IMR-90 (cell line): ENCODE measurements around the gene THOC2. TPM values are rescaled to one million over a fixed set of nuclear protein-coding genes. Genes with fewer than 3 reads are reported as not detected.

ENCODE experiments used
- ATAC-seq: fragments of 200-7000 bp; cut with Tn5 transposase; 2 replicates; pipeline ENCODE4 v1.9.1; 2020; ENCODE audit warnings: low read depth, mild to moderate bottlenecking, moderate library complexity
- BruUV-seq: library from RNA; stranded (reverse); fragments of 400-500 nt; replicated peaks from 2 replicates; lab custom pipeline; 2021; lab: Mats Ljungman, UMichigan
- CTCF ChIA-PET: fragments of 300-600 bp; formaldehyde crosslinking; extraction: SDS; loops from one replicate; lab custom pipeline; 2021; ENCODE audit warnings: antibody characterized with exemption; lab: Yijun Ruan, JAX
- POLR2A ChIA-PET: fragments of 300-600 bp; sonication (Branson Sonifier 250); formaldehyde crosslinking; loops from one replicate; lab custom pipeline; 2022; ENCODE audit warnings: antibody characterized with exemption; ENCODE audit not compliant: unreplicated experiment; lab: Charles Lee
- DNase-seq: peaks from one replicate; pipeline ENCODE4 v3.0.0; 2013
- H2AFZ ChIP-seq: replicated peaks from 2 replicates; pipeline ENCODE3; 2013; ENCODE audit warnings: low read length, mild to moderate bottlenecking; ENCODE audit not compliant: poor library complexity
- H2AK5ac ChIP-seq: 2 replicates; pipeline ENCODE4 v1.6.1; 2013; ENCODE audit warnings: low read depth, low read length, inconsistent platforms
- H2AK9ac ChIP-seq: replicated peaks from 2 replicates; pipeline ENCODE3; 2013; ENCODE audit warnings: mild to moderate bottlenecking, low read depth, low read length, moderate library complexity; ENCODE audit not compliant: poor library complexity
- H2BK120ac ChIP-seq: 2 replicates; pipeline ENCODE4 v1.6.1; 2013; ENCODE audit warnings: low read depth, low read length, inconsistent platforms
- H2BK15ac ChIP-seq: 3 replicates; pipeline ENCODE4 v1.6.1; 2013; ENCODE audit warnings: low read depth, low read length, inconsistent platforms
- H2BK20ac ChIP-seq: 2 replicates; pipeline ENCODE4 v1.6.1; 2013; ENCODE audit warnings: low read depth, mild to moderate bottlenecking, inconsistent platforms, low read length, moderate library complexity
- H2BK5ac ChIP-seq: 2 replicates; pipeline ENCODE4 v1.6.1; 2013; ENCODE audit warnings: mild to moderate bottlenecking, low read depth, low read length, inconsistent platforms; ENCODE audit not compliant: poor library complexity, severe bottlenecking
- H3K14ac ChIP-seq: replicated peaks from 2 replicates; pipeline ENCODE4 v1.6.1; 2013; ENCODE audit warnings: low read depth, low read length, inconsistent platforms
- H3K18ac ChIP-seq: 2 replicates; pipeline ENCODE4 v1.6.1; 2013; ENCODE audit warnings: low read depth, low read length, control low read depth
- H3K23ac ChIP-seq: 2 replicates; pipeline ENCODE4 v1.6.1; 2013; ENCODE audit warnings: low read depth, low read length, inconsistent platforms
- H3K27ac ChIP-seq: 2 replicates; pipeline ENCODE4 v1.5.1; 2013; ENCODE audit warnings: mild to moderate bottlenecking, control low read depth, low read length; ENCODE audit not compliant: insufficient read depth
- H3K27me3 ChIP-seq: 2 replicates; pipeline ENCODE4 v1.6.1; 2013; ENCODE audit warnings: low read length; ENCODE audit not compliant: control insufficient read depth, insufficient read depth
- H3K36me3 ChIP-seq: 2 replicates; pipeline ENCODE4 v1.6.1; 2013; ENCODE audit warnings: low read length, mixed read lengths; ENCODE audit not compliant: control insufficient read depth, insufficient read depth
- H3K4ac ChIP-seq: 2 replicates; pipeline ENCODE4 v1.6.1; 2013; ENCODE audit warnings: low read depth, low read length, inconsistent platforms
- H3K4me1 ChIP-seq: 2 replicates; pipeline ENCODE4 v1.6.1; 2013; ENCODE audit warnings: low read length, mixed read lengths; ENCODE audit not compliant: control insufficient read depth, insufficient read depth
- H3K4me2 ChIP-seq: 2 replicates; pipeline ENCODE4 v1.6.1; 2013; ENCODE audit warnings: low read depth, mild to moderate bottlenecking, control low read depth, low read length, moderate library complexity
- H3K4me3 ChIP-seq: 2 replicates; pipeline ENCODE4 v1.5.1; 2013; ENCODE audit warnings: low read depth, mild to moderate bottlenecking, control low read depth, low read length, moderate library complexity; ENCODE audit not compliant: insufficient read depth
- H3K56ac ChIP-seq: 2 replicates; pipeline ENCODE4 v1.6.1; 2013; ENCODE audit warnings: low read length, inconsistent platforms; ENCODE audit not compliant: insufficient read depth; ENCODE audit errors: extremely low read depth
- H3K79me1 ChIP-seq, 2 experiments: 2 replicates each; pipeline ENCODE4 v1.6.1; 2013; ENCODE audit warnings: low read length in 2 of 2, inconsistent platforms in 1 of 2, low read depth in 1 of 2
- H3K9ac ChIP-seq: 2 replicates; pipeline ENCODE4 v1.6.1; 2013; ENCODE audit warnings: low read depth, low read length, control low read depth
- H3K9me1 ChIP-seq: 2 replicates; pipeline ENCODE4 v1.6.1; 2013; ENCODE audit warnings: low read length, inconsistent platforms; ENCODE audit not compliant: insufficient read depth
- H3K9me3 ChIP-seq: 2 replicates; pipeline ENCODE4 v1.6.1; 2013; ENCODE audit warnings: low read length; ENCODE audit not compliant: control insufficient read depth, insufficient read depth
- H4K20me1 ChIP-seq: 2 replicates; pipeline ENCODE4 v1.6.1; 2013; ENCODE audit warnings: low read length, inconsistent platforms; ENCODE audit not compliant: insufficient read depth
- H4K5ac ChIP-seq: 2 replicates; pipeline ENCODE4 v1.6.1; 2013; ENCODE audit warnings: mild to moderate bottlenecking, low read depth, low read length, control low read depth
- H4K8ac ChIP-seq, 2 experiments: 2 replicates each; pipeline ENCODE4 v1.6.1; 2013; ENCODE audit warnings: low read depth in 2 of 2, low read length in 2 of 2, control low read depth in 1 of 2, inconsistent platforms in 1 of 2
- H4K91ac ChIP-seq: 2 replicates; pipeline ENCODE4 v1.6.1; 2013; ENCODE audit warnings: low read depth, low read length, inconsistent platforms; ENCODE audit not compliant: insufficient read depth
- BHLHE40 ChIP-seq: fragments of 150-350 bp; IDR thresholded peaks from 2 replicates; pipeline ENCODE4 v1.6.1; 2016; ENCODE audit warnings: mild to moderate bottlenecking, low read depth, low read length
- CEBPB ChIP-seq: IDR thresholded peaks from 2 replicates; pipeline ENCODE4 v1.6.1; 2012; ENCODE audit warnings: low read depth, low read length, improper control_type of control experiment
- CHD1 ChIP-seq: IDR thresholded peaks from 2 replicates; pipeline ENCODE4 v1.6.1; 2012; ENCODE audit warnings: low read depth, low read length, improper control_type of control experiment
- FOS ChIP-seq: fragments of 150-350 bp; IDR thresholded peaks from 2 replicates; pipeline ENCODE4 v1.6.1; 2016; ENCODE audit warnings: low read depth, low read length
- MAFK ChIP-seq: IDR thresholded peaks from 2 replicates; pipeline ENCODE4 v1.6.1; 2012; ENCODE audit warnings: low read depth, low read length, improper control_type of control experiment
- MAZ ChIP-seq: IDR thresholded peaks from 2 replicates; pipeline ENCODE4 v1.6.1; 2012; ENCODE audit warnings: low read depth, mild to moderate bottlenecking, low read length, improper control_type of control experiment, moderate library complexity, borderline replicate concordance
- NFE2L2 ChIP-seq: fragments of 150-350 bp; IDR thresholded peaks from 2 replicates; pipeline ENCODE4 v1.6.1; 2016; ENCODE audit warnings: low read depth, mild to moderate bottlenecking, low read length
- POLR2A ChIP-seq: IDR thresholded peaks from 2 replicates; pipeline ENCODE4 v1.6.1; 2012; ENCODE audit warnings: mild to moderate bottlenecking, low read depth, low read length
- RCOR1 ChIP-seq: IDR thresholded peaks from 2 replicates; pipeline ENCODE4 v1.6.1; 2012; ENCODE audit warnings: mild to moderate bottlenecking, low read length, improper control_type of control experiment; ENCODE audit not compliant: insufficient replicate concordance
- SMC3 ChIP-seq: fragments of 150-350 bp; IDR thresholded peaks from 2 replicates; pipeline ENCODE4 v1.6.1; 2016; ENCODE audit warnings: low read depth, mild to moderate bottlenecking, antibody characterized with exemption, low read length, moderate library complexity
- USF2 ChIP-seq: fragments of 150-350 bp; IDR thresholded peaks from 2 replicates; pipeline ENCODE4 v1.6.1; 2017; ENCODE audit warnings: mild to moderate bottlenecking, antibody characterized with exemption, low read length, low read depth
- WGBS, 2 experiments: methylation state at CpG; one replicate each; pipeline versions ENCODE4 v1.1.5 to v1.1.7; 2013; ENCODE audit warnings: missing lambda C conversion rate in 2 of 2; ENCODE audit not compliant: insufficient read length in 1 of 2; ENCODE audit errors: extremely low coverage in 2 of 2; 5-methylcytosine and 5-hydroxymethylcytosine counted together
- dilution Hi-C: fragments of 300-500 bp; cut with HindIII; formaldehyde crosslinking; loops from one replicate; pipeline ENCODE4 v1.14.3; 2018; ENCODE audit warnings: low sequenced_read_pairs; ENCODE audit not compliant: unreplicated experiment
- in situ Hi-C: fragments of 300-500 bp; cut with MboI; formaldehyde crosslinking; loops from 3 replicates; pipeline ENCODE4 v1.14.3; 2019; ENCODE audit warnings: low sequenced_read_pairs, inconsistent platforms, mixed read lengths
- intact Hi-C: fragments of 100-400 bp; cut with micrococcal nuclease; formaldehyde crosslinking; loops from 2 replicates; pipeline ENCODE4 v1.10.0; 2022
- polyA plus RNA-seq, 3 experiments: library from polyadenylated mRNA; depleted of rRNA; stranded (reverse); fragments of >200 nt; gene quantifications; 2 replicates each; pipeline ENCODE4 v1.2.3, GENCODE V29; 2012; ENCODE audit warnings: low replicate concordance in 1 of 3
- total RNA-seq: library from RNA; depleted of rRNA; stranded (reverse); fragments of >200 nt; gene quantifications from 2 replicates; pipeline ENCODE4 v1.2.3, GENCODE V29; 2012
- TF ChIP-seq, protein P1 (sequence below): fragments of 150-350 bp; IDR thresholded peaks from 2 replicates; pipeline ENCODE4 v1.6.1; 2016; ENCODE audit warnings: low read depth, mild to moderate bottlenecking, low read length, moderate library complexity, borderline replicate concordance
- TF ChIP-seq, protein P2 (sequence below): conservative IDR thresholded peaks from 2 replicates; pipeline ENCODE4 v1.5.1; 2012; ENCODE audit warnings: mild to moderate bottlenecking, low read depth, low read length, improper control_type of control experiment

Gene THOC2
- total and polyA plus RNA-seq, 2 of the 4 experiments (the other 2 are of a cell fraction): 42.9 to 58.8 TPM

DNA sequence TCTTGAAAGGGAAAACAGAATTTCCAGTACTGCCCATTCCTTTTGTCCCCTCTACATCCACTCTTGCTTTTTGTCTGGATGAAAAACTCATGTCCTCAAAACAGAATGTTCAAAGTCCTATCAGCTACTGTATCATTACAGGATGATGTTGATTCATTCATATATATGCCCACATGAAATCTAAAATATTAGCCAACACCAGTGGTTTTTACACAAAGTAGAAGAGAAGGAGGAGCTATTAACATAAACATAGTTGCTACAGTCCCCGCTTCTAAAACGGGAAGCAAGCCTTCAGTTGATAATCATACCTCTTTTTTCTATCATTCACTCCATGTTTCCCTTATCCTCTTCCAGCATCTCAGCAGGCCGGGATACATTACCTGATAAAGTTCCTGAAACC is 7.7 kb upstream of the THOC2 start:
- in situ Hi-C loops (no loop called here), intact Hi-C loops (no loop called here), dilution Hi-C loops (no loop called here)
- no peak overlapping the region for H3K23ac ChIP-seq
- no TSS peak for BruUV-seq
- ATAC-seq (no peak), DNase-seq (no peak)
- no peak overlapping the region for H3K18ac ChIP-seq
- no peaks in the 10 kb centered on the region for H3K36me3 ChIP-seq
- H2AK9ac ChIP-seq: no peak overlapping the region
- H2BK120ac ChIP-seq: no peak overlapping the region
- no peak overlapping the region for H4K8ac ChIP-seq
- H3K9me1 ChIP-seq: no peaks in the 10 kb centered on the region
- no peak overlapping the region for H3K14ac ChIP-seq
- no peaks in the 10 kb centered on the region for H3K27me3 ChIP-seq
- 57% methylated on average over 2 of the region's 3 CpGs; no CpG with 5 or more reads in 1 of the 2 experiments for WGBS, 2 experiments
- TF ChIP-seq BHLHE40: no peak
- TF ChIP-seq USF2: no peak
- TF ChIP-seq CEBPB: no peak
- TF ChIP-seq MAZ: no peak
- no peak for TF ChIP-seq CHD1
- TF ChIP-seq, protein P1, sequence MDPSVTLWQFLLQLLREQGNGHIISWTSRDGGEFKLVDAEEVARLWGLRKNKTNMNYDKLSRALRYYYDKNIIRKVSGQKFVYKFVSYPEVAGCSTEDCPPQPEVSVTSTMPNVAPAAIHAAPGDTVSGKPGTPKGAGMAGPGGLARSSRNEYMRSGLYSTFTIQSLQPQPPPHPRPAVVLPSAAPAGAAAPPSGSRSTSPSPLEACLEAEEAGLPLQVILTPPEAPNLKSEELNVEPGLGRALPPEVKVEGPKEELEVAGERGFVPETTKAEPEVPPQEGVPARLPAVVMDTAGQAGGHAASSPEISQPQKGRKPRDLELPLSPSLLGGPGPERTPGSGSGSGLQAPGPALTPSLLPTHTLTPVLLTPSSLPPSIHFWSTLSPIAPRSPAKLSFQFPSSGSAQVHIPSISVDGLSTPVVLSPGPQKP: no peak
- TF ChIP-seq NFE2L2: no peak
- TF ChIP-seq SMC3: no peak
- no peak for TF ChIP-seq POLR2A
- TF ChIP-seq FOS: no peak
- no peak for TF ChIP-seq RCOR1
- TF ChIP-seq, protein P2, sequence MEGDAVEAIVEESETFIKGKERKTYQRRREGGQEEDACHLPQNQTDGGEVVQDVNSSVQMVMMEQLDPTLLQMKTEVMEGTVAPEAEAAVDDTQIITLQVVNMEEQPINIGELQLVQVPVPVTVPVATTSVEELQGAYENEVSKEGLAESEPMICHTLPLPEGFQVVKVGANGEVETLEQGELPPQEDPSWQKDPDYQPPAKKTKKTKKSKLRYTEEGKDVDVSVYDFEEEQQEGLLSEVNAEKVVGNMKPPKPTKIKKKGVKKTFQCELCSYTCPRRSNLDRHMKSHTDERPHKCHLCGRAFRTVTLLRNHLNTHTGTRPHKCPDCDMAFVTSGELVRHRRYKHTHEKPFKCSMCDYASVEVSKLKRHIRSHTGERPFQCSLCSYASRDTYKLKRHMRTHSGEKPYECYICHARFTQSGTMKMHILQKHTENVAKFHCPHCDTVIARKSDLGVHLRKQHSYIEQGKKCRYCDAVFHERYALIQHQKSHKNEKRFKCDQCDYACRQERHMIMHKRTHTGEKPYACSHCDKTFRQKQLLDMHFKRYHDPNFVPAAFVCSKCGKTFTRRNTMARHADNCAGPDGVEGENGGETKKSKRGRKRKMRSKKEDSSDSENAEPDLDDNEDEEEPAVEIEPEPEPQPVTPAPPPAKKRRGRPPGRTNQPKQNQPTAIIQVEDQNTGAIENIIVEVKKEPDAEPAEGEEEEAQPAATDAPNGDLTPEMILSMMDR: no peak
- TF ChIP-seq MAFK: no peak
- no peak overlapping the region for H2BK5ac ChIP-seq
- H2AK5ac ChIP-seq: no peak overlapping the region
- no peak overlapping the region for H3K4me2 ChIP-seq
- no peak overlapping the region for H3K27ac ChIP-seq
- ChIA-PET POLR2A (no interaction called here), CTCF (no interaction called here)
- no peak overlapping the region for H2BK15ac ChIP-seq
- no peak overlapping the region for H4K91ac ChIP-seq
- H4K5ac ChIP-seq: no peak overlapping the region
- H3K4ac ChIP-seq: no peak overlapping the region
- H3K4me1 ChIP-seq: no peaks in the 10 kb centered on the region; the same call in 1 of the 2 replicates
- H4K20me1 ChIP-seq: no peaks in the 10 kb centered on the region
- H2BK20ac ChIP-seq: no peak overlapping the region
- no peaks in the 10 kb centered on the region for H3K79me1 ChIP-seq
- H3K9ac ChIP-seq: no peak overlapping the region
- no peak overlapping the region for H2AFZ ChIP-seq
- H3K9me3 ChIP-seq: no peaks in the 10 kb centered on the region
- H3K4me3 ChIP-seq: no peak overlapping the region
- no peak overlapping the region for H3K56ac ChIP-seq
